ENCODE results near the gene ADGRA1. TPM values are rescaled to one million over a fixed set of nuclear protein-coding genes. Genes with fewer than 3 reads are reported as not detected.

ADGRA1 gene
- total RNA-seq, 2 experiments from 2014 or later = not detected

GRCh38 chr10:133117688-133118071, 30.0 kb downstream of the ADGRA1 start:
- peaks cover 8% of the 10 kb centered on the region for H3K9me3 Mint-ChIP-seq
- no peaks in the 10 kb centered on the region for H3K36me3 Mint-ChIP-seq (ENCODE audit: low read depth)
- H3K4me1 Mint-ChIP-seq = no peaks in the 10 kb centered on the region
- no peak for DNase-seq
- H3K4me3 Mint-ChIP-seq = no peak overlapping the region
- H3K27ac Mint-ChIP-seq = no peak overlapping the region
- POLR2A ChIA-PET = no interaction called here
- CTCF ChIA-PET = no interaction called here
- no peaks in the 10 kb centered on the region for H3K27me3 Mint-ChIP-seq

- Mint-ChIP-seq H3K4me1 (peaks cover 5% of the 10 kb centered on the region), H3K27ac (no peak overlapping the region), H3K27me3 (peaks cover 2% of the 10 kb centered on the region), H3K9me3 (peaks cover 8% of the 10 kb centered on the region), H3K36me3 (ENCODE audit: low read depth) (no peaks in the 10 kb centered on the region), H3K4me3 (no peak overlapping the region)
- CTCF ChIA-PET = no interaction called here
- DNase-seq = no peak
- POLR2A ChIA-PET = no interaction called here
Observed at GRCh38 chr10:133121479-133121878, 33.8 kb downstream of the ADGRA1 start.

DNA sequence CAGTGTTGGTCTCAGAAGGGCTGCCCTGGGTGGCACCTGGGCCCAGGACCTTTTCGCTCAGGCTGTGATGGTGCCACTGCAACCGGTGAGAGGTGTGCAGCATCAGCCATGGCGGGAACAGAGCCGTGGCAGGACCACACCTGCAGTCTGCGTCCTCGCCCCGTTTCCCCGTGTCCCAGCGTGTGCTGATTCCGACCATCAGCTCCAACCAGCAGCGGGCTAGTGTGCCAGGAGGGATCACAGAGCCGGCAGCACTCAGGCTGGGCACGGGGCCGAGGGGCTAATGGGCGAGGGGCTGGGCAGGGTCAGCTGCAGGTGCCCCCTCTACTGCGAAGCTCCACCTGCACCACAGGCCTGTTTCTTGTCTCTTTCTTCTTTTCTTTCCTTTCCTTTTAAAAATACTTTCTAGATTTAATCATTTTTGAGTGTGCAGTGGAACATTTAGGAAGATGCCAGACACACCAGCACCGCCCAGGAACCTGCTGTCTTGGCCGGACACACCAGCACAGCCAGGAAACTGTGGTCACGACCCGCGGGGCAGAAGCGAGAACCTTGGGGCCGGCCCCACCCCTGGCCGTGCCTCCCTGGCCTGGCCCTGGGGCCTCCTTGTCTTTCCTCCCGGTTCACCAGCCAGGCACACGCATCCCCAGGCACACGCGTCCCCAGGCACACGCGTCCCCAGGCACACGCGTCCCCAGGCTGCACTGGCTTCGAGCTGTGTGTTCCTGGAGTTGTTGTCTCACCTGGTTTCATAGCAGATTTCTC, 34.6 kb downstream of the ADGRA1 start:
- Mint-ChIP-seq H3K27ac (no peak overlapping the region), H3K4me3 (no peak overlapping the region), H3K4me1 (peaks cover 5% of the 10 kb centered on the region), H3K27me3 (peaks cover 2% of the 10 kb centered on the region), H3K9me3 (peaks cover 8% of the 10 kb centered on the region), H3K36me3 (ENCODE audit: low read depth) (no peaks in the 10 kb centered on the region)
- ChIA-PET POLR2A (no interaction called here), CTCF (no interaction called here)
- DNase-seq = no peak

DNA sequence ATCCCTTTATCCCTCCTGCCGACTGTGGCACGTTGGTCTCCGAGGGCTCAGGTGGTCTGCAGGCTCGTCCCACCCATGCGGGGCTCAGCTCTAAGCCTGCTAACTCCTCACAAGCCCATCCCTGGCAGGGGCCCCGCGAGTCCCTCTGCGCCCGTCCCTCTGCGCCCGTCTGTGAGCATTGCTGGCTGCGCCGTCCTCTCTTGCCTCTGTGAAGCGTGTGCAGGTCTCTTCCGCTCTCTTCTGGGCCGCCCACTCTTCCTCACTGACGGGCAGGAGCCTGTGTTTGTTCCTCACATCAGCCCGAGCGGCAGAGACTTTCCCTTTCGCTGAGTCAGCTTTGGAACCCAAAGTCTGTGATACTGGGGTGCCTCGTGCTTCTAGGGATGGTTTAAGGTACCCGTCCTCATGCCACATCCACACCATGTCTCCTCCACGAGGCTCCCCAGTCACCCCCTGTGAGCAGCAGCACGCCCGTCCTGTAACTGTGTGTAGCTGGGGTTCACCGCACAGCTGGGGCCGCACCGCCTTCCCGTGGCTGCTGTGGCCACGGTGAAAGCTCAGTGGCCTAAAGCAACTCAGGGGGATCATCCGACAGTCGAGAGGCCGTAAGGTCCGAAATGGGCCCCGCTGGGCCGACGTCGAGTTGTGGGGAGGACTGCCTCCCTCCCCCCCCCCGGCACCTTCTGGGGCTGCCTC, 35.5 kb downstream of the ADGRA1 start:
- H3K9me3 Mint-ChIP-seq = peaks cover 5% of the 10 kb centered on the region
- H3K36me3 Mint-ChIP-seq (ENCODE audit: low read depth) = no peaks in the 10 kb centered on the region
- H3K27me3 Mint-ChIP-seq = peaks cover 2% of the 10 kb centered on the region
- peaks cover 5% of the 10 kb centered on the region for H3K4me1 Mint-ChIP-seq
- DNase-seq = no peak
- ChIA-PET POLR2A (no interaction called here), CTCF (interaction anchor here (1.0 kb wide), 1 partner anchor 26 kb away, joined by 3 read pairs; no protein-coding TSS in a partner anchor)
- no peak overlapping the region for H3K4me3 Mint-ChIP-seq
- no peak overlapping the region for H3K27ac Mint-ChIP-seq

DNA sequence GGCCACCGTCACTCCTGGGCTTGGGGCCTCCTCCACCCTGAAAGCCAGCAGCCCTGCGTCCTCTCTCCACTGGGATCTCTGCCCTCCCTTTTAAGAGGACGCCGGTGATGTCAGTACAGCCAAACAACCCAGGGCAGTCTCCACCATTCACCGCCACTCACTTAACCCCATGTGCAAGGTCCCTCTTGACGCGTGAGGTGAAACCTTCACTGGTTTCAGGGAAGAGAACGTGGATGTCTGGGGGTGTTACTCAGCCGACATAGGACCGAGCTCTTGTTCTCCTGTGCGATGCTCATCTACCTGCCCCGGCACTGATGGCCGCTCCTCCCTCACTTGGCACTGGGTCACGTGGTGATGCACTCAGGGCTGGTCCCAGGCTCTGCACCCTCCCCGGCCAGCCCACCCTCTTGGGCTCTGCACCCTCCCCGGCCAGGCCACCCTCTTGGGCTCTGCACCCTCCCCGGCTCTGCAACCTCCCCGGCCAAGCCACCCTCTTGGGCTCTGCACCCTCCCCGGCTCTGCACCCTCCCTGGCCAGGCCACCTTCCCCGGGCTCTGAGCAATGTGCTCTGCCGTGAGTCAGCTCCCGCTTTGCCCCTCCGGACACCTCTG, 36.1 kb downstream of the ADGRA1 start:
- H3K27ac Mint-ChIP-seq = no peak overlapping the region
- ChIA-PET CTCF (interaction anchor here (1.0 kb wide), 1 partner anchor 27 kb away, joined by 3 read pairs; no protein-coding TSS in a partner anchor), POLR2A (no interaction called here)
- H3K4me3 Mint-ChIP-seq = no peak overlapping the region
- H3K9me3 Mint-ChIP-seq = peaks cover 2% of the 10 kb centered on the region
- no peak for DNase-seq
- H3K4me1 Mint-ChIP-seq = peaks cover 5% of the 10 kb centered on the region
- H3K27me3 Mint-ChIP-seq = peaks cover 2% of the 10 kb centered on the region
- no peaks in the 10 kb centered on the region for H3K36me3 Mint-ChIP-seq (ENCODE audit: low read depth)

- Mint-ChIP-seq H3K4me3 (no peak overlapping the region), H3K27ac (no peak overlapping the region), H3K27me3 (peaks cover 2% of the 10 kb centered on the region), H3K4me1 (peaks cover 5% of the 10 kb centered on the region), H3K9me3 (no peaks in the 10 kb centered on the region), H3K36me3 (ENCODE audit: low read depth) (no peaks in the 10 kb centered on the region)
- CTCF ChIA-PET = interaction anchor here (1.0 kb wide), 1 partner anchor 28 kb away, joined by 3 read pairs; no protein-coding TSS in a partner anchor
- POLR2A ChIA-PET = no interaction called here
- no peak for DNase-seq
Observed at GRCh38 chr10:133124357-133125211, 36.9 kb downstream of the ADGRA1 start.

DNA sequence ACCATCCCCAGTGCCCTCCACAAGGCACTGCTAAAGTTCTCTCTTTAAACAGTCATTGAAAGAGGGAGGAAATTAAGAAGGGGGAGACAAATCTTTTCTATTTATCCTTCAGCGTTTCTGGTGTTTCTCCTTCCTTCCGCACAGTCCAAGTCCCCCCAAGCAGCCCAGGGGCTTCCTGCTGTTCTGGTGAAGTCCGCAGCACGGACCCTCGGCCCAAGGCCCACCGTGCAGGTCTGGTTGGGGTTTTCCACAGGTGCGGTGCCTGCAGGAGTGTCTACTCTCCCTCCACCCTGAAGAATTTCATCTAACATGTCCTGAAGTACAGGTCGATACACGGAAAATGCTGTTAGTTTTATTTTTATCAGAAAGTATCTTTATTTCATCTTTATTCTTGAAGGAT, 38.2 kb downstream of the ADGRA1 start:
- peaks cover 2% of the 10 kb centered on the region for H3K27me3 Mint-ChIP-seq
- DNase-seq = no peak
- no peaks in the 10 kb centered on the region for H3K9me3 Mint-ChIP-seq
- no peaks in the 10 kb centered on the region for H3K36me3 Mint-ChIP-seq (ENCODE audit: low read depth)
- H3K27ac Mint-ChIP-seq = no peak overlapping the region
- ChIA-PET CTCF (no interaction called here), POLR2A (no interaction called here)
- no peak overlapping the region for H3K4me3 Mint-ChIP-seq
- H3K4me1 Mint-ChIP-seq = peaks cover 5% of the 10 kb centered on the region

DNA sequence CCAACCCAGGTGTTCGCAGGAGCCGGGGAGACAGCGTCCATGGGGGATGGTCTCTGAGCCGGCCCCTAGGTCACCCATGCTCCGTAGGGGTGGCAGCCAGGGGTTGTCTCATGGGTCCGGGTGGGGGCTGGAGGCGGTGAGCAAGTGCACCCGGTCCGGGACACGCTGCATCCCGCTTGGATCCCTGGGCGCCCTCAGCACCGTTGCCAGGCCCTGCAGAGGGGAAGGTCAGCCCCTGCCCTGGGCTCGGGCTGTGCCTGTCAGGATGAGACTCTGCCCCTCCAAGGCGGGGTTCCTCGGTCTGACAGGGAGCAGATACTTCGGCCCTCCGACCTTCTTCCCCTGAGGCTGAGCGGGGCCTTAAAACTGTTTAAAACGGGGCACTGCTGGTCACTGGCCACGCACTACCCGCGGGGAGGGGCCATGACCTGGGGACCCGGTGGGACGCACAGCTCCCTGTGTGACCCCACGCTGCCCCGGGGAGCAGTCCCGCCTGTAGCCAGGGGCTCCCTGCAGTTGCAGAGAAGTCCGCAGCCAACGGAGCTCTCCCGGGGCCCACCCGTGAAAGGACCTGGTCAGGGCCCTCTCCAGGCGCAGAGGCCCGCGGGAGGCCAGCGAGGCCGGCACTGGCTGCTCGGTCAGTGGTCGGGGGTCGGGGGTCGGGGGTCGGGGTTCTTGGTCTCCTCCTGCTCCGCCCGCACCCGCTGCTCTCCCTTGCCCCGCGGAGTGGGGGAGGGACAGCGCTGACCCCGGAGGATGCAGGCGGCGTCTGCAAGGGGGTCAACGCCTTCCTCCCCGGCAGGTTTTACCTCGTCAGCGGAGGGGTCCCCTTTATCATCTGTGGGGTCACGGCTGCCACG, 38.9 kb downstream of the ADGRA1 start:
- no peak for DNase-seq
- CTCF ChIA-PET = no interaction called here

DNA sequence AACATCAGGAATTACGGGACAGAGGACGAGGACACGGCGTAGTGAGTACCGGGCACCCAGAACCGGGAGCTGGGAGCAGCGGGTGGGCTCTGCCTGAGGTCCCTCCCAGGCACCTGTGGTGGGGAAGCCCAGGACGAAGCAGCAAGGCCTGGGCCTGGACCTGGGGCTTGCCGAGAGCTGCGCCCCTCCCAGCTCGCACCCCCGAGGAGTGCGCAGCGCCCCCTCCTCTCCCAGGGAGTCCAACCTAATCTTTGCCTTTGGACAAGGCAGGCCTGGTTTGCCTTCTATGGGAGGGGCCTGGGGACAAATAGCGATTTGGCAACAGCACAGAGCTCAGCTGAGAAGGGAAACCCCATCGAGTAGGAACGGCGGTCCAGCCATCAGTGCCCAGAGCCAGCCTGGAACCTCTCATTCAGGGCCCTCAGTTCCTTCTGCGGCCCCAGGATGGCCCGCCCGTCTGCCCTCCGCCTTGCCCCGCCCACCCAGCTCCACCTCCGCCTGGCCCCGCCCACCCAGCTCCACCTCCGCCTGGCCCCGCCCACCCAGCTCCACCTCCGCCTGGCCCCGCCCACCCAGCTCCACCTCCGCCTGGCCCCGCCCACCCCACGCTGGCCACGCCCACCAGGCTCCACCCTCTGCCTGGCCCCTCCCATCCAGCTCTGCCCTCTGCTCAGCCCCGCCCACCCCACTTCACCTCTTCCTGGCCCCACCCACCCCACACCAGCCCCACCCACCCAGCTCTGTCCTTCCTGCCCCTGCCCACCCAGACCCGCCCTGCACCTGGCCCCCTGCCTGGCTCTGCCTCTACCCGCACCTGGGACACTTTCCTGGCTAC, 39.8 kb downstream of the ADGRA1 start:
- ChIA-PET CTCF (interaction anchor here (0.6 kb wide), 1 partner anchor 16 kb away, joined by 3 read pairs; no protein-coding TSS in a partner anchor), POLR2A (no interaction called here)
- Mint-ChIP-seq H3K4me3 (no peak overlapping the region), H3K9me3 (no peaks in the 10 kb centered on the region), H3K36me3 (ENCODE audit: low read depth) (no peaks in the 10 kb centered on the region), H3K27me3 (peaks cover 2% of the 10 kb centered on the region), H3K27ac (no peak overlapping the region), H3K4me1 (peaks cover 5% of the 10 kb centered on the region)
- DNase-seq = peak; percentile 33

More for the DNA sequence above, 38.9 kb downstream of the ADGRA1 start:
- POLR2A ChIA-PET = no interaction called here
- Mint-ChIP-seq H3K9me3 (no peaks in the 10 kb centered on the region), H3K27me3 (peaks cover 2% of the 10 kb centered on the region), H3K4me1 (peaks cover 5% of the 10 kb centered on the region), H3K4me3 (no peak overlapping the region), H3K27ac (no peak overlapping the region), H3K36me3 (ENCODE audit: low read depth) (no peaks in the 10 kb centered on the region)

GRCh38 chr10:133128126-133129070, 40.7 kb downstream of the ADGRA1 start:
- Mint-ChIP-seq H3K4me3 (no peak overlapping the region), H3K36me3 (ENCODE audit: low read depth) (no peaks in the 10 kb centered on the region), H3K4me1 (no peaks in the 10 kb centered on the region), H3K9me3 (no peaks in the 10 kb centered on the region), H3K27me3 (peaks cover 2% of the 10 kb centered on the region), H3K27ac (no peak overlapping the region)
- CTCF ChIA-PET = no interaction called here
- POLR2A ChIA-PET = no interaction called here
- no peak for DNase-seq

Measured in activated CD4-positive, alpha-beta T cell treated with anti-CD3 and anti-CD28 coated beads, Interleukin-2, amount 10 ng/mL, durations not matched to agents 7 days and 5 days (primary cell).